MM.1S (cell line): ENCODE results near the gene GBF1.

Experiments used
- CTCF ChIP-seq: fragments of 300-600 bp; sonication (generic); IDR thresholded peaks from 2 replicates; pipeline ENCODE4 v1.5.1; 2016; ENCODE audit warnings: antibody characterized with exemption, low read length, mixed read lengths
- EZH2 ChIP-seq: fragments of 300-600 bp; sonication (generic); optimal IDR thresholded peaks from 2 replicates; pipeline ENCODE3; 2017; ENCODE audit warnings: low read depth, mild to moderate bottlenecking, antibody characterized with exemption, low read length, mixed read lengths
- EZH2phosphoT487 ChIP-seq: fragments of 300-600 bp; sonication (generic); IDR thresholded peaks from 2 replicates; pipeline ENCODE4 v1.6.1; 2018; ENCODE audit warnings: antibody characterized with exemption, low read length

GRCh38 chr10:102394079-102394800, 148.9 kb downstream of the GBF1 start:
- TF ChIP-seq CTCF, result no peak
- TF ChIP-seq EZH2phosphoT487, result no peak
- TF ChIP-seq EZH2, result no peak
